Left ventricle myocardium inferior (tissue), 1 donor: ENCODE measurements around the gene GLYR1. TPM values are rescaled to one million over a fixed set of nuclear protein-coding genes. Genes with fewer than 3 reads are reported as not detected.

Experiments
- DNase-seq: peaks from one replicate; pipeline ENCODE4 v3.0.0-alpha.2; 2020
- H3K27ac ChIP-seq: fragments of 200-600 bp; replicated peaks from 2 replicates; pipeline ENCODE4 v1.8.0; 2021
- H3K27me3 ChIP-seq: fragments of 200-600 bp; 2 replicates; pipeline ENCODE4 v1.8.0; 2021; ENCODE audit warnings: low read depth
- H3K36me3 ChIP-seq: fragments of 200-600 bp; 2 replicates; pipeline ENCODE4 v1.8.0; 2021
- H3K4me1 ChIP-seq: fragments of 200-600 bp; 2 replicates; pipeline ENCODE4 v1.8.0; 2021
- H3K4me3 ChIP-seq: fragments of 200-600 bp; 2 replicates; pipeline ENCODE4 v1.8.0; 2021; ENCODE audit warnings: mild to moderate bottlenecking, moderate library complexity
- H3K9me3 ChIP-seq: fragments of 200-600 bp; replicated peaks from 2 replicates; pipeline ENCODE4 v1.8.0; 2021
- intact Hi-C: fragments of 100-400 bp; cut with micrococcal nuclease; formaldehyde crosslinking; loops from one replicate; pipeline ENCODE4 v1.11.0; 2022
- total RNA-seq: library from RNA; stranded (reverse); fragmentation: NEBNext Ultra II Directional; extraction: Animal tissue kit (Norgen Biotek cat#: 25700); gene quantifications from one replicate; pipeline ENCODE4 v1.2.1, GENCODE V29; 2021
- TF ChIP-seq, protein P1 (sequence below): fragments of 200-600 bp; IDR thresholded peaks from 2 replicates; pipeline ENCODE4 v1.8.0; 2021; ENCODE audit warnings: antibody characterized with exemption, mild to moderate bottlenecking, borderline replicate concordance
- donor health status: DM: no; HTN: yes; CAD: no; lungs with severe emphysema.

GLYR1 gene
- total RNA-seq, 1 donor from 2014 or later, result 86.7 TPM

DNA sequence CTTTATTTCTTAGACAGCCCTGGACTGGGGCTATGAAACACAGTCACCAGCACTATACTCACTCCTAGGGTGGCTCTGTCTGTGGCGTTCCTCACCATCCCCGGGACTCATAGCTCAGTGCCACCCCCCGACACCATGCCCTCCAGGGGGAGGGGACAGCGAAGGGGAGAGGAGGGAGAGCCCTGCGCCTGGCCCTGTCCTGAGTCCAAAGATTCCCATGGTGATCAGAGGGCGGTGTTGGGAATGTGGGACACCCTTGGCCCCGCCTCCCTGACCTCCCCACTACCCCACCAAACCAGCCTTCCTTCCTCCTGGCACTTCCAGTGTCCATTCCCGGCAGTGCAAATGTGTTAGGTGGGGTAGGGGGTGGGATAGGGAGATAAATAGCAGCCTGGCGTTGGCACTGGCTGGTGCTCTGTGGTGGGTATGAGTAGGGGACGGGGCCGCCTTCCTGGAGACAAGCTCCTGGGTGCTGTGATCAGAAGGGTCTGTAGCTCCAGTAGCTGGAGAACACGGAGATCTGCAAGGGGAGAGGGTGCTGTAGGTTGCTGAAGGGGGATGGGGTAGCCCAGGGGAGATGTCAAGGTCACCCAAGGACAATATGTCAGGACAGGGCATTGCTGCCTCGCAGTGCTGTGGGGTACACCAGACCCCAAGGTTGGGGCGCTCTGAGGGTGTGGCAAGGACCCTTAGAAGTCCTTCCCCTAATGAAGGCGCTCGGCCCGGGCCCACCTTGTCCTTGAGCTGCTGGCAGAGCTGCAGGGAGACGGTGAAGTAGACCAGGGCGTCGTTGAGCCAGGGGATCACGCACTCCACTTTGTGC, 49.9 kb downstream of the GLYR1 start:
- Histone ChIP-seq H3K27me3 (no peaks in the 10 kb centered on the region), H3K27ac (peak overlapping the region; percentile 16), H3K36me3 (peaks cover 30% of the 10 kb centered on the region), H3K4me1 (peaks cover 26% of the 10 kb centered on the region), H3K9me3 (no peaks in the 10 kb centered on the region), H3K4me3 (no peak overlapping the region)
- no peak for DNase-seq
- intact Hi-C loops, result no loop called here
- TF ChIP-seq, protein P1, sequence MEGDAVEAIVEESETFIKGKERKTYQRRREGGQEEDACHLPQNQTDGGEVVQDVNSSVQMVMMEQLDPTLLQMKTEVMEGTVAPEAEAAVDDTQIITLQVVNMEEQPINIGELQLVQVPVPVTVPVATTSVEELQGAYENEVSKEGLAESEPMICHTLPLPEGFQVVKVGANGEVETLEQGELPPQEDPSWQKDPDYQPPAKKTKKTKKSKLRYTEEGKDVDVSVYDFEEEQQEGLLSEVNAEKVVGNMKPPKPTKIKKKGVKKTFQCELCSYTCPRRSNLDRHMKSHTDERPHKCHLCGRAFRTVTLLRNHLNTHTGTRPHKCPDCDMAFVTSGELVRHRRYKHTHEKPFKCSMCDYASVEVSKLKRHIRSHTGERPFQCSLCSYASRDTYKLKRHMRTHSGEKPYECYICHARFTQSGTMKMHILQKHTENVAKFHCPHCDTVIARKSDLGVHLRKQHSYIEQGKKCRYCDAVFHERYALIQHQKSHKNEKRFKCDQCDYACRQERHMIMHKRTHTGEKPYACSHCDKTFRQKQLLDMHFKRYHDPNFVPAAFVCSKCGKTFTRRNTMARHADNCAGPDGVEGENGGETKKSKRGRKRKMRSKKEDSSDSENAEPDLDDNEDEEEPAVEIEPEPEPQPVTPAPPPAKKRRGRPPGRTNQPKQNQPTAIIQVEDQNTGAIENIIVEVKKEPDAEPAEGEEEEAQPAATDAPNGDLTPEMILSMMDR, result no peak

DNA sequence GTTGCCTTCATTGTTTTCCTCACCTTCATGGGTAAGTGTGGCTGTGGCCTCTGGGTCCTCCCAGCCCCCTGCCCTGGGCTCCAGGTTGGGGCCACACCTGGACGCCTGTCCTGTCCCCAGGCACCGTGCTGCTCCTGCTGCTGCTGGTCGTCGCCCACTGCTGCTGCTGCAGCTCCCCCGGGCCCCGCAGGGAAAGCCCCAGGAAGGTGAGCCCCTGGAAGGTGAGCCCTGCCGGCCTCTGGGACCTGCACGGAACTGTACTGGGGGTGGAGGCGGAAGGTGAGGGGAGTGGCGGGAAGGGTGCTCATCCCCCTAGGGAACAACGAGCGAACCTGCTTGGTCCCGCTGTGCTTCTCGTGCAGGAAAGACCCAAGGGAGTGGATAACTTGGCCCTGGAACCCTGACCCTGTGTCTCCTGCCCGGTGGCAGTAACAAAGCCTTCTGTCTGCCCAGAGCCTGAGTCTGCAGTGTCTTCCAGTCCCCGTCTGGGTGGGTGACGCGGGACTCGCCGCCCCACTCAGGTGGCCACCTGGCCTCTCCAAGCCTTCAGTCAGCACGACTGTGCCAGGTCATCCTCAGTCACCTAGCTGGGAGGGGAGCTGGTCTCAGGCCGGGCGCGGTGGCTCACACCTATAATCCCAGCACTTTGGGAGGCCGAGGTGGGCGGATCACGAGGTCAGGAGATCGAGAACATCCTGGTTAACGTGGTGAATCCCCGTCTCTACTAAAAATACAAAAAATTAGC, 51.1 kb downstream of the GLYR1 start:
- peaks cover 14% of the 10 kb centered on the region for H3K4me1 ChIP-seq
- H3K36me3 ChIP-seq, result peaks cover 30% of the 10 kb centered on the region
- DNase-seq, result no peak
- TF ChIP-seq, protein P1, result no peak
- no peak overlapping the region for H3K4me3 ChIP-seq
- H3K9me3 ChIP-seq, result no peaks in the 10 kb centered on the region
- no peaks in the 10 kb centered on the region for H3K27me3 ChIP-seq
- intact Hi-C loops, result no loop called here
- H3K27ac ChIP-seq, result no peak overlapping the region

DNA sequence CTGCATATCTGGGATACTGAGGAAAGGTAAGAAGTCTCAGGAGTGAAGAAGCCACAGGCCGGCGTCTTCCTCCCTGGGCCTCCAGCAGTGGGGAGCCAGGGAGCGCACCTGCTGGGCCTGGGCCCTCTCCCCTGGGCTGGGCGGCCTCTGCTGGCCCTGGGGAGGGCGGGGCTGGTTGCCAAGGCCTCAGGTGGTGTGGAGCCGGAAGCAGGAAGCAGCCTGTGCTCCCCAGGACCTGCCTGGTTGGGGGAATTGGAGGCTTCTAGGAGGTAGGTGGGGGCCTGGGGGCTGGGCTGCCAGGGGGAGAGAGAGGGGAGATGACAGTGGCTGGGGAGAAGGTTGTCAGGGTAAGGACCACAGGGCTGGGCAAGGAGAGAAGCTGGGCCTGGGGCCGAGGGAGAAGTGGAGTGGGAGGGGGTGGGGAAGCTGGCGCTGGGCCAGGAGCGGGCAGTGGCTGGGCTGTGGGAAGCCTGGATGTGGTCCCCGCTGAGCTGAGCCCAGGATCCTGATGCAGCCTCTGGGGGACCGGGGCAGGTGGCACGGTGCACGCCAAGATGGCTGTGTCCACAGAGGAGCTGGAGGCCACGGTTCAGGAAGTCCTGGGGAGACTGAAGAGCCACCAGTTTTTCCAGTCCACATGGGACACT, 51.8 kb downstream of the GLYR1 start, which contains the start of gene SMIM22:
Gene SMIM22, plus strand, starts transcription at position 189 of the 647 bp plus-strand sequence. Its CDS starts 366 bp downstream, at position 555.
- Histone ChIP-seq H3K9me3 (no peaks in the 10 kb centered on the region), H3K36me3 (peaks cover 30% of the 10 kb centered on the region), H3K27me3 (no peaks in the 10 kb centered on the region), H3K4me3 (no peak within 1 kb of the TSS), H3K27ac (no peak within 1 kb of the TSS), H3K4me1 (peaks cover 7% of the 10 kb centered on the region)
- intact Hi-C loops, result no loop called here
- DNase-seq, result no peak
- TF ChIP-seq, protein P1, result no peak

DNA sequence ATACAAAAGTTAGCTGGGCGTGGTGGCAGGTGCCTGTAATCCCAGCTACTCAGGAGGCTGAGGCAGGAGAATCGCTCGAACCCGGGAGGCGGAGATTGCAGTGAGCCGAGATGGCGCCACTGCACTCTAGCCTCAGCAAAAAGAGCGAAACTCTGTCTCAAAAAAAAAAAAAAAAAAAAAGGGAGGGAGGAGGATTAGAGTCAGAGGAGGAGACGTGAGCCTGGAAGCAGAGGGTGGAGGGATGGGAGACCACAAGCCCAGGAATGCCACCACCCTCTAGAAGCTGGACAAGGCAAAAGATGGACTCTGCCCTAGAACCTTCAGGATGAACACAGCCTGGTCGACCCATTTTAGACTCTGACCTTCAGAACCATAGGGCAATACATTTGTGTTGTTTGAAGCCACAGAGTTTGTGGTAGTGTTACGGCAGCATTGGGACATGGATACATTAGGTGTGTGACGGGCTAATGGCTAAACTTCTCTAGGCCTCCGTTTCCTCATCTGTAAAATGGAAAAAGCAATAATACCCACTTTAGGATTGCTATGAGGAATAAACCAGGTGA, 54.1 kb downstream of the GLYR1 start:
- Histone ChIP-seq H3K4me1 (no peaks in the 10 kb centered on the region), H3K4me3 (no peak overlapping the region), H3K27me3 (no peaks in the 10 kb centered on the region), H3K27ac (no peak overlapping the region), H3K36me3 (peaks cover 15% of the 10 kb centered on the region), H3K9me3 (no peaks in the 10 kb centered on the region)
- TF ChIP-seq, protein P1, result no peak
- DNase-seq, result no peak
- intact Hi-C loops, result no loop called here

DNA sequence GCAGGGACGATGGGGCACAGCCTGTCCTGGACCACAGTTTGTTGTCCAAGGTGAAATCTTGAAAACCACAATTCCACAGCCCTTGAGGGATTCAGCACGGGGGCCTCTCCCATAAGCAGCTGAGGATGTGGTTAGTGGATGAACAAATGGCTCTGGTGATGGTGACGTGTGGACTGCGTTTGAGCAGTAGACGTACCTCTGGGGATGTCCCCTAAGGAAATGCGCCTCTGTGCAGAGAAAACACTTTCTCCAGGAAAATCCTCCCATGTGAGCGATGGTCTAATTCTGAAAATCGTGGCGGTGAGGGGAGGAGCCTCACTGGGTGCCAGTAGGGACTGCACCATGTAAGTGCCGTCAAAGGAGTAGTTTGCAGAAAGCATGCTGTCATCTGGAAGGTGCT, 56.2 kb downstream of the GLYR1 start:
- intact Hi-C loops, result no loop called here
- Histone ChIP-seq H3K27ac (no peak overlapping the region), H3K9me3 (no peaks in the 10 kb centered on the region), H3K36me3 (no peaks in the 10 kb centered on the region), H3K4me1 (no peaks in the 10 kb centered on the region), H3K27me3 (no peaks in the 10 kb centered on the region), H3K4me3 (no peak overlapping the region)
- TF ChIP-seq, protein P1, result no peak
- DNase-seq, result no peak
